22Rv1 (cell line): ENCODE measurements around the gene TAF11L5.
"Not testable (repeated sequence)": the region's sequence is repeated elsewhere in the genome, so short reads cannot be mapped to it uniquely, and the experiment has no call there.

Source experiments
- CTCF ChIP-seq: fragments of 450-650 bp; IDR thresholded peaks from 2 replicates; pipeline ENCODE4 v1.5.1; 2017; ENCODE audit warnings: mild to moderate bottlenecking
- ZFX ChIP-seq: fragments of 450-650 bp; IDR thresholded peaks from 2 replicates; pipeline ENCODE4 v1.6.1; 2017; ENCODE audit warnings: antibody characterized with exemption, borderline replicate concordance

DNA sequence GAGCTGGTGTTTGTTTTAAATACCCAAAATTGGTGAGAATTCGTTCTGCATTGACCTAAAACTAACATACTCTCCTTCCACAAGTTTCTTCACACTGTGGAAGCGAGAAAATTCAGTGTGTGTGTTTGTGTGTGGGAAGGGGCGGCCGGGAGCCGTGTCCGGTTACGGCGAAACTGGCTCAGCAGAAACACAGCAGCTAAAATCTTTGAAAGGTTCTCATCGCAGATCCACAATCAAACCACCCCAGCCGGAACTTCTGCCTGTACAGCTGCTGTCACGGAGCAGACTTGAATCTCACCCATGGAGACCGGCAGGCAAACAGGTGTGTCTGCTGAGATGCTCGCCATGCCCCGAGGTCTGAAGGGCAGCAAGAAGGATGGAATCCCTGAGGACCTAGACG is at the start of gene TAF11L5:
- TF ChIP-seq CTCF, ZFX: not testable (repeated sequence)
